GM18951 (cell line): ENCODE data around the gene PHEX.

ENCODE experiments used
- POLR2A ChIP-seq: IDR thresholded peaks from 4 replicates; pipeline ENCODE4 v1.6.1; 2011; ENCODE audit warnings: mild to moderate bottlenecking; ENCODE audit not compliant: insufficient read length, insufficient read depth; ENCODE audit errors: extremely low read depth
- in situ Hi-C: fragments of 300-500 bp; cut with MboI; formaldehyde crosslinking; loops from one replicate; pipeline ENCODE4 v1.12.0; 2022; ENCODE audit warnings: low sequenced_read_pairs, mixed read lengths, inconsistent platforms; ENCODE audit not compliant: unreplicated experiment

PHEX gene

DNA sequence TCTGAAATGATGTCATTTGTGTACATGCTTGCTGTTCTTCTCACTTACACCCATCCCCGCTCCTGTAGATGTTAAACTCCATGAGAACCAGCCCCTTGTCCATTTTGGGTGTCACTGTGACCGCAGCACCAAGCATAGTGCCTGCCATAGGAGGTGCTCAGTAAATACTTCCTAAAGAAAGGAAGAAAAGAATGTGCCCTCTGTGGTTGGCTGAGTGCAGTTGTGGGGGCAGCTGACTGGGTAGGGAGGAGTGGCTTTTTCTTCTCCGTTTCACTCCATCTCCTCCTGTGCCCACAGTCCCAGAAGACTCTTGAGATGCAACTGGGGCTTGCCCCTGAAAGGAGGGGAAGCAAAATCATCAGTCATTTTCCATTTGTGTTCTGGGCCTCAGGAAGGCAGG lies 25.5 kb downstream of the PHEX start:
- TF ChIP-seq POLR2A = no peak
- in situ Hi-C loops = no loop called here

DNA sequence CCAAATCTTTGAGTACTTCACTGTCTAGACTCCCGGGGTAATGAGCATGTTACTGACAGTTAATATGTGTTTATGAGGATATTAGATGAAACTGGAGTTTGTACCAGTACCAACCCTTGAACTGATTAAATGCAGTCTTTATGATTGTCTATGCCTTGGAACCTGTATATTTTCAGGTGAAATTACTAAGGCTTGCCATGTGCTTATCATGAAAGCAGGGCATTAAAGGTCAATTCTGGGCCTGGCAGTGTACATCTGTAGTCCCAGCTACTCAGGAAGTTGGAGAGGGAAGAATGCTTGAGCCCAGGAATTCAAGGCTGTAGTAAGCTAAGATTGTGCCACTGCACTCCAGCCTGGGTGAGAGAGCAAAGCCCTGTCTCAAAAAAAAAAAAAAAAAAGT lies 27.6 kb downstream of the PHEX start:
- in situ Hi-C loops = no loop called here
- no peak for TF ChIP-seq POLR2A

DNA sequence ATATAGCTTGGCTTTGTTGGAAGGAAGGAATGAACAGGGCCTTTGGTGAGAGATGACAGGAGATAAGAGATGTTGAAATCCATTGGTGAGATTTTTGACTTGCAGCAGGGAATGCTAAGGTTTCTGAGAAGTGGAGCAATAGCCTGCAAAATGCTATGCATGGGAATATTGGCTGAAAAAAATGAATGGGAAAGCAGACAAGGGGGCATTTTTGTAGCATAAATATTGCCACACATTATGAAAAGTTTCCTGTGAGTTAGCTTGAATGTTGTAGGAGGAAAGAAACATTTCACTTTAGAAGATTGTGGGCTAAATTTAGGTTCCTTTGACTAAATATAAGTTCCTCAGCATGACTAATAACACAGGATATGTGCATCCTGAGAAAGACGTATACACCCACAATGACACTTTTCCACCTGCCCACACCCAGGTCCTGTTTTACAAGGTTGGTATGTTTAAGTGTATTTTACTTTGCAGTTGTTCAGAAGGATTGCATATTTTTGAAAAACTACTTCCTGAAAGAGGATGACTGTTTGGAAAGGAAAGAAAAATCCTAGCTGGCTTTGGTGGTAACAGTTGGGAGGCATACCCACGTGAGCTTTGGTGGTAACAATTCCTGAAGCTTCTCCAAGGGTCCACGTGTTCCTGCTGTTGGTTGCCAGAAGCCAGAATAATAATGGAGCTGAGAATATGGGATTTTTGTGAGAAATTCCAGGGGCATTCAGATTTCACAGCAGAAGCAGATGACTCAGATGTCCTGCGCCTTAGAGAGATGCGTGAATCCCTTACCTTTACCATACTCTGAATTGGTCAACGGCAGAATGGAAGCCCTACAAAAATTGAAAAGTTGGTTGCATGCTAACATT lies 28.5 kb downstream of the PHEX start:
- no peak for TF ChIP-seq POLR2A
- in situ Hi-C loops = no loop called here

GRCh38 chrX:22063284-22063683 lies 31.2 kb downstream of the PHEX start:
- in situ Hi-C loops = no loop called here
- TF ChIP-seq POLR2A = no peak

DNA sequence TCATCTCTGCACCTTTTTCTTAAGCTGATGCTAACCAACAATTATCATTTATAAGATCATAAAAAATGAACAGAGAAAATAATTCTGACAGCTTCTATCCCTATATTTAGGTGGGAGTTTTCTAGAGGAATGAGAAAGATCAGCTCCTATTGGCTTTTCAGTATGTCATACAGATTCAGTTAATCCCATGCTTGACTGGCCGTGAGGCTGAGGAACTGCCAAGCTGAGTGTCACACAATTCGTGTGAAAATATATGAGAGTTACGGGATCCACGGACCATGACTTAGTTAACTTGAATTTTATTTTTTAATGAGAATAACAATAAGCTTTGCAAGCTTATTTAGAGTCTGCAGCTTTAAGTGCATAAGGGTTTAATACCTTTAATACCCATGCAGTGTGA lies 37.5 kb downstream of the PHEX start:
- in situ Hi-C loops = no loop called here
- no peak for TF ChIP-seq POLR2A

- no peak for TF ChIP-seq POLR2A
- in situ Hi-C loops = no loop called here
Observed at GRCh38 chrX:22073928-22074327, 41.8 kb downstream of the PHEX start.

GRCh38 chrX:22078117-22078516 lies 46.0 kb downstream of the PHEX start:
- no peak for TF ChIP-seq POLR2A
- in situ Hi-C loops = no loop called here

GRCh38 chrX:22081475-22082092 lies 49.5 kb downstream of the PHEX start:
- TF ChIP-seq POLR2A = no peak
- in situ Hi-C loops = no loop called here

GRCh38 chrX:22086003-22086402 lies 53.9 kb downstream of the PHEX start:
- in situ Hi-C loops = no loop called here
- TF ChIP-seq POLR2A = no peak

GRCh38 chrX:22087011-22087557 lies 55.0 kb downstream of the PHEX start:
- in situ Hi-C loops = no loop called here
- no peak for TF ChIP-seq POLR2A

GRCh38 chrX:22088326-22088725 lies 56.2 kb downstream of the PHEX start:
- no peak for TF ChIP-seq POLR2A
- in situ Hi-C loops = no loop called here

DNA sequence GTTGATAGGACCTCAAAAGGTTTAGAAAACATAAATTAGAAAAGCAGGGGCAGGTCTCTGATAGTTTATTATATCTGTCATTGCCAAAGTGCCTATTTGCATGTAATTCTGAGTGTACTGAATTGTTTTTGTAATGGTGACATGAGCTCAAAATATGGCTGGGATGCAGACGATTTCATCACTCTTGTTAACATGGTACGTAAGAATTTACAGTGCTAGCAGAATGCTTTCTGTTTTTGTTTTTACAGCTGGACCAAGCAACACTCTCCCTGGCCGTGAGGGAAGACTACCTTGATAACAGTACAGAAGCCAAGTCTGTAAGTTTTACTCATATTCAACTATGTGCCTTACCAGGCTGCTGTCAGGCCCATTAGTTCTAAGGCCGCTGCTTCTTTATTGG lies 58.1 kb downstream of the PHEX start:
- in situ Hi-C loops = no loop called here
- no peak for TF ChIP-seq POLR2A

- no peak for TF ChIP-seq POLR2A
- in situ Hi-C loops = no loop called here
Observed at GRCh38 chrX:22093550-22093949, 61.4 kb downstream of the PHEX start.

- no peak for TF ChIP-seq POLR2A
- in situ Hi-C loops = no loop called here
Observed at GRCh38 chrX:22095286-22095685, 63.2 kb downstream of the PHEX start.
